Urinary bladder (tissue), 4 donors: ENCODE measurements around the gene PAPOLG. TPM values are rescaled to one million over a fixed set of nuclear protein-coding genes. Genes with fewer than 3 reads are reported as not detected.

Experiments used
- DNase-seq: peaks from one replicate; pipeline ENCODE4 v3.0.0-alpha.2; 2015; ENCODE audit errors: extremely low spot score
- H3K27ac ChIP-seq: one replicate; pipeline ENCODE4 v1.5.1; 2013; ENCODE audit warnings: low read depth, mild to moderate bottlenecking, moderate library complexity
- H3K36me3 ChIP-seq: one replicate; pipeline ENCODE4 v1.6.1; 2013; ENCODE audit warnings: mild to moderate bottlenecking, moderate library complexity; ENCODE audit not compliant: insufficient read depth
- H3K4me1 ChIP-seq: one replicate; pipeline ENCODE4 v1.6.1; 2013; ENCODE audit warnings: mild to moderate bottlenecking, moderate library complexity; ENCODE audit not compliant: insufficient read depth
- H3K4me3 ChIP-seq: one replicate; pipeline ENCODE4 v1.5.1; 2013; ENCODE audit warnings: low read depth, low read length
- WGBS: extraction: QIAGEN DNeasy Blood & Tissue Kit; methylation state at CpG from one replicate; pipeline ENCODE4 v1.1.7; 2013; 5-methylcytosine and 5-hydroxymethylcytosine counted together
- polyA plus RNA-seq: library from polyadenylated mRNA; stranded (reverse); fragments of 200-250 nt; gene quantifications from one replicate; pipeline ENCODE4 v1.2.3, GENCODE V29; 2013
- total RNA-seq: library from RNA; depleted of rRNA; stranded (reverse); fragments of >200 nt; gene quantifications from one replicate; pipeline ENCODE4 v1.2.3, GENCODE V29; 2014
- donor health status: healthy with polysubstance abuse.
- donor health status: healthy.

Gene PAPOLG
- total and polyA plus RNA-seq, 2 donors: 7.4 to 31.9 TPM

DNA sequence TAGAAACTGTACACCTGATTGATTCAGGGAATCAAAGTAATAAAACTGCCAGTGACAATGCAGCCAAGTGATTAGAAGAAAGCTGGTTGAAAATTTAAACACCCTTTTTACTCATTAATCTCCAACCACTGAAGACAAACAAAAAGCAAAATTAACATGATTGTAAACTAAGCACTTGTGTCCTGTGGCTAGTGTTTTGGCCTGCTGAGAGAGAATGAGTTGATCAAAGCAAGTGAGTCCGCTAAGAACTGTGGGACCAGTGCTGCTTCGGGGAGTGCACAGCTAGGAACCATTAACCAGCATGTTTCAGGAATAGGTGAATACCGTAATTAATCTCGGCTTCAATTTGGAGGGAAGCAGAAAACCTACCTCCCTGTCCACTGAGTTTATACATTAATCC lies 13.6 kb upstream of the PAPOLG start:
- no peaks in the 10 kb centered on the region for H3K4me1 ChIP-seq
- H3K4me3 ChIP-seq: no peak overlapping the region
- no peaks in the 10 kb centered on the region for H3K36me3 ChIP-seq
- DNase-seq: no peak
- no peak overlapping the region for H3K27ac ChIP-seq
- WGBS: 63% methylated on average over 4 of the region's 4 CpGs

- no peak for DNase-seq
- no peaks in the 10 kb centered on the region for H3K36me3 ChIP-seq
- 91% methylated on average over 5 of the region's 5 CpGs for WGBS
- no peaks in the 10 kb centered on the region for H3K4me1 ChIP-seq
- no peak overlapping the region for H3K4me3 ChIP-seq
- H3K27ac ChIP-seq: no peak overlapping the region
These were observed 10.7 kb upstream of the PAPOLG start for GRCh38 chr2:60745330-60745729.

GRCh38 chr2:60745761-60746160 lies 10.3 kb upstream of the PAPOLG start:
- H3K36me3 ChIP-seq: no peaks in the 10 kb centered on the region
- WGBS: 71% methylated on average over 7 of the region's 7 CpGs
- DNase-seq: no peak
- no peak overlapping the region for H3K4me3 ChIP-seq
- no peak overlapping the region for H3K27ac ChIP-seq
- no peaks in the 10 kb centered on the region for H3K4me1 ChIP-seq

- H3K27ac ChIP-seq: no peak overlapping the region
- H3K4me1 ChIP-seq: no peaks in the 10 kb centered on the region
- no peak overlapping the region for H3K4me3 ChIP-seq
- H3K36me3 ChIP-seq: no peaks in the 10 kb centered on the region
- no peak for DNase-seq
- 72% methylated on average over 8 of the region's 8 CpGs for WGBS
These were observed 9.8 kb upstream of the PAPOLG start for GRCh38 chr2:60746318-60746717.

GRCh38 chr2:60759654-60760053 lies 3.6 kb downstream of the PAPOLG start:
- WGBS: 91% methylated on average over 1 of the region's 1 CpG
- DNase-seq: no peak

DNA sequence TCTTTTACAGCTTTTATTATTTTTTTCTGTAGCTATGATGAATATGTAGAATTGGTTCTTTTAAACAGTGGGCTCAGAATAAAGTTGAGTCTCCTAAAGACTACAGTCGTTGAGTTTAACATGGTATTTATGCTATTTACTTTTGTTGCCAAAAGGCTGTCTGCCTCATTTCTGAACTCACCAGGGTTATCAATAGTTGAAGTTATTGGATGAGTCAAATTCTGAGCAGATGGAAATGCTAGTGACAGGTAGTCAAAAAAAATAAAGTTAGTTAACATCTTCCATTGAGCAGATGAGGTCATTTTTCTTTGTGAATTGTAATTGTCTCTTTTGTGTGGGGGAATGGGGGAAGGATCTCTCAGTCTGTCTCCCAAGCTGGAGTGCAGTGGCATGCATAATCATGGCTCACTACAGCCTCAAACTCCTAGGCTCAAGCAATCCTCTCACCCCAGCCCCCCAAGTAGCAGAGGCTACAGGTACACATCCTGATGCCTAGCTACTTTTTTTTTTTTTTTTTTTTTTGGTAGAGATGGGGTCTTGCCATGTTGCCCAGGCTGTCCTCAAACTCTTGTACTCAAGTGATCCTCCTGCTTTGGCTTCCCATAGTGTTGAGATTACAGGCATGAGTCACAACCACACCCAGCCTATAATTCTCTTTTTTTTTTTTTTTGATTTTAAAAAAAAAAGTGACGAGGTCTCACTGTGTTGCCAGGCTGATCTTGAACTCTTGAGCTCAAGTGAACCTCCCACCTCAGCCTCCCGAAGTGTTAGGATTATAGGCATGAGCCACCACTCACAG lies 8.9 kb downstream of the PAPOLG start:
- Histone ChIP-seq H3K4me3 (no peak overlapping the region), H3K36me3 (peaks cover 5% of the 10 kb centered on the region), H3K27ac (no peak overlapping the region), H3K4me1 (no peaks in the 10 kb centered on the region)
- no peak for DNase-seq
- 72% methylated on average over 3 of the region's 3 CpGs for WGBS

More at GRCh38 chr2:60759654-60760053, 3.6 kb downstream of the PAPOLG start:
- H3K36me3 ChIP-seq: peaks cover 5% of the 10 kb centered on the region
- no peak overlapping the region for H3K27ac ChIP-seq
- no peak overlapping the region for H3K4me3 ChIP-seq
- peaks cover 3% of the 10 kb centered on the region for H3K4me1 ChIP-seq

GRCh38 chr2:60766283-60766682 lies 10.2 kb downstream of the PAPOLG start:
- no peak overlapping the region for H3K27ac ChIP-seq
- H3K4me3 ChIP-seq: no peak overlapping the region
- WGBS: 96% methylated on average over 3 of the region's 3 CpGs
- H3K4me1 ChIP-seq: no peaks in the 10 kb centered on the region
- no peak for DNase-seq
- H3K36me3 ChIP-seq: peaks cover 4% of the 10 kb centered on the region

- H3K36me3 ChIP-seq: peaks cover 6% of the 10 kb centered on the region
- WGBS: 96% methylated on average over 3 of the region's 3 CpGs
These were observed 15.4 kb downstream of the PAPOLG start for GRCh38 chr2:60771508-60771907.

DNA sequence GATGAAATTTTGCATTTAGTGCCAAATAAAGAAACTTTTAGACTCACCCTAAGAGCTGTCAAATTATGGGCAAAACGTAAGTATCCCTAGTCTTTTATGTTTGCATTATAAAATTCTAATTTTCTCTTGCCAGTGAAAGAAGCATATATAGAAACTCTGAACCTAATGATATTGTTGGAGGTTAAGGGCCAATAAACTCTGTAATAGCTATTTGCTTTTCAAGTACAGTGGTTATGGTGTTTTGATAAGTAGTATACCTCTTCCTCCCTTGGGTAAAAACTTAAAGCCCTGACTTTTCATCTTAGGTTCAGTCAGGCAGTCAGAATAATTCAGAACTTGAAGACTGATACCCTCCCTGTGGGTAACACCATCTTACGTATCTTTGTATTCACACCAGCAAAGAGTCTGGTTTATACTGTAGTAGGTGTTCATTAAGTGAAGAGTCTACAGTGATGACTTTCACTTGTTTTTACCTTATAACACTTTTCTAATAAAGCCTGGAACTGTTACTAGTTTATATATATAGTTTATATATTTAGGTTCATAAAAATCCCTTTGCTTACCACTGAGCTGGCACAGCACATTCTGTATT lies 19.1 kb downstream of the PAPOLG start:
- WGBS: 87% methylated on average over 2 of the region's 2 CpGs
- no peaks in the 10 kb centered on the region for H3K4me1 ChIP-seq
- peaks cover 11% of the 10 kb centered on the region for H3K36me3 ChIP-seq
- no peak overlapping the region for H3K27ac ChIP-seq
- no peak overlapping the region for H3K4me3 ChIP-seq
- no peak for DNase-seq

More at GRCh38 chr2:60771508-60771907, 15.4 kb downstream of the PAPOLG start:
- H3K4me1 ChIP-seq: no peaks in the 10 kb centered on the region
- no peak for DNase-seq
- no peak overlapping the region for H3K4me3 ChIP-seq
- no peak overlapping the region for H3K27ac ChIP-seq

- H3K4me3 ChIP-seq: no peak overlapping the region
- WGBS: 95% methylated on average over 3 of the region's 3 CpGs
- no peak for DNase-seq
- no peaks in the 10 kb centered on the region for H3K4me1 ChIP-seq
- no peak overlapping the region for H3K27ac ChIP-seq
- H3K36me3 ChIP-seq: peaks cover 10% of the 10 kb centered on the region
These were observed 22.3 kb downstream of the PAPOLG start for GRCh38 chr2:60778352-60778751.

DNA sequence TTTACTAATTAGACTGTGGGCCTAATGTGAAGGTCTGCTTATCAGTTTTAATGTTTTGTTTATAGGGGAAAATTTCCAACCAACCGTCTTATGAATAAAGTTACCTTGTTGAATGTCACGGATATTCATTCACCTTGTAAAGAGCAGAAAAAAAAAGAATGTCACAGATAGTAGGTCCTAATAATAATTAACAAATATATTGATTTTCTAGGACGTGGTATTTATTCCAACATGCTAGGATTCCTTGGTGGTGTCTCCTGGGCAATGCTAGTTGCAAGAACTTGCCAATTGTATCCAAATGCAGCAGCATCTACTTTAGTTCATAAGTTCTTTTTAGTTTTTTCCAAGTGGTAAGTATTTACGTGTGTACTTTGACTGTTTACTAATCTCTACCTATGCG lies 23.4 kb downstream of the PAPOLG start:
- Histone ChIP-seq H3K4me3 (no peak overlapping the region), H3K36me3 (peaks cover 10% of the 10 kb centered on the region), H3K27ac (no peak overlapping the region), H3K4me1 (no peaks in the 10 kb centered on the region)
- WGBS: 91% methylated on average over 5 of the region's 5 CpGs
- DNase-seq: no peak

- Histone ChIP-seq H3K36me3 (peaks cover 12% of the 10 kb centered on the region), H3K4me1 (no peaks in the 10 kb centered on the region), H3K4me3 (no peak overlapping the region), H3K27ac (no peak overlapping the region)
- 82% methylated on average over 3 of the region's 3 CpGs for WGBS
- DNase-seq: no peak
These were observed 24.7 kb downstream of the PAPOLG start for GRCh38 chr2:60780721-60781120.

DNA sequence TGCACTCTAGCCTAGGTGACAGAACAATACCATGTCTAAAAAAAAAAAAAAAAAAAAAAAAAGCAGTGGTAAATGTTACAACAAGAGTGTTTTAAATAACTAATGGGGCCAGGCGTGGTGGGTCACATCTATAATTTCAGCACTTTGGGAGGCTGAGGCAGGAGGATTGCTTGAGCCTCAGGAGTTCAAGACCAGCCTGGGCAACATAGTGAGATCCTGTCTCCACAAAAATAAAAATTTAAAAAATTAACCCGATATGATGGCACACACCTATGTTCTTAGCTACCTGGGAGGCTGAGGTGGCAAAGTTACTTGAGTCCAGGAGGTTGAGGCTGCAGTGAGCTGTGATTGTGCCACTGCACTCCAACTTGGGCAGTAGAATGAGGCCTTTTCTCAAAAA lies 37.1 kb downstream of the PAPOLG start:
- no peak for DNase-seq
- Histone ChIP-seq H3K27ac (no peak overlapping the region), H3K4me3 (no peak overlapping the region), H3K4me1 (no peaks in the 10 kb centered on the region), H3K36me3 (peaks cover 5% of the 10 kb centered on the region)
- 98% methylated on average over 2 of the region's 2 CpGs for WGBS

DNA sequence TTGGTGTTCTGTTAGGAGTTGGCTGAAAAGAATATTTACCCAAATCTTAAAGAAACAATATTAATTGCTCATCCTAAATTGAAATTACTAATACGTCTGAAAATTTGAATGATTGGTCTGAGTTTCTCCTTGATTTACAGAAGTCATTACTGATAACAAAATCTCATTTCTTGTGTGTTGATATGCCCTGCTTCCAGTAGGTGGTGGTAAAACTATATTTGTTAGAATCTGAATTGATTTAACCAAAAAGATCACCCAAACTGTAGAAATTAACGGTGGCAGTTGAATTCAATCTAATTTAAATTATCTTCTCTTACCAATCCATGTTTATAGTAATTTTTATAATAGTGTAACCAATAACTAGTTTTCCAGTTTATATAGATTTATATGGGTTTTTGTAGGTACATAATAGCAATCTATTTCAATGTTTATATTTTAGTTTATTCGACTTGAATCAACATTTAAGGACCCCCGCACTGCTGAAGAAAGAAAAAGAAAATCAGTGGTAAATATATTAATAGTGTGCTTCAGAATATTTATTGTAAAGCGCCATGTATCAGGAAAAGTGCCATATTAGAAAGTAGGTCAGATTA lies 38.3 kb downstream of the PAPOLG start:
- Histone ChIP-seq H3K27ac (no peak overlapping the region), H3K36me3 (peaks cover 5% of the 10 kb centered on the region), H3K4me3 (no peak overlapping the region), H3K4me1 (no peaks in the 10 kb centered on the region)
- no peak for DNase-seq
- 71% methylated on average over 5 of the region's 5 CpGs for WGBS
